NCI-H2227 (cell line): ENCODE data around the gene ATP4A.

ENCODE experiments used
- DNase-seq: peaks from one replicate; lab custom pipeline; 2025; ENCODE audit not compliant: unreplicated experiment; lab: John Stamatoyannopoulos, UW

ATP4A gene

GRCh38 chr19:35502751-35503150 lies 60.7 kb downstream of the ATP4A start:
- DNase-seq, result no peak

GRCh38 chr19:35501684-35502083 lies 61.8 kb downstream of the ATP4A start:
- DNase-seq, result no peak

GRCh38 chr19:35500611-35501010 lies 62.8 kb downstream of the ATP4A start:
- no peak for DNase-seq
